NOMO-1 treated with DMSO at 0.1 percent for 48 hours (cell line): ENCODE data around the gene ST3GAL2.
"Not testable (repeated sequence)": the region's sequence is repeated elsewhere in the genome, so short reads cannot be mapped to it uniquely, and the experiment has no call there.

Source experiments
- DNase-seq: peaks from one replicate; lab custom pipeline; 2025; ENCODE audit not compliant: unreplicated experiment; lab: John Stamatoyannopoulos, UW

Gene ST3GAL2

GRCh38 chr16:70391881-70392481, 46.9 kb downstream of the ST3GAL2 start:
- DNase-seq = no peak

- DNase-seq = no peak
Observed at GRCh38 chr16:70391446-70391845, 47.5 kb downstream of the ST3GAL2 start.

GRCh38 chr16:70390774-70391173, 48.1 kb downstream of the ST3GAL2 start:
- DNase-seq = no peak

- no peak for DNase-seq
Observed at GRCh38 chr16:70388006-70388680, 50.8 kb downstream of the ST3GAL2 start.

GRCh38 chr16:70386289-70386986, 52.5 kb downstream of the ST3GAL2 start:
- not testable (repeated sequence) for DNase-seq

- no peak for DNase-seq
Observed at GRCh38 chr16:70383421-70383960, 55.4 kb downstream of the ST3GAL2 start.

GRCh38 chr16:70381604-70382342, 57.1 kb downstream of the ST3GAL2 start:
- DNase-seq = no peak

- peak; percentile 98 for DNase-seq
Observed at GRCh38 chr16:70380919-70381603, 57.8 kb downstream of the ST3GAL2 start.

GRCh38 chr16:70380248-70380918, 58.5 kb downstream of the ST3GAL2 start:
- peak; percentile 32 for DNase-seq

- DNase-seq = no peak
Observed at GRCh38 chr16:70378869-70379493, 59.9 kb downstream of the ST3GAL2 start.

- no peak for DNase-seq
Observed at GRCh38 chr16:70377782-70378181, 61.1 kb downstream of the ST3GAL2 start.

- DNase-seq = no peak
Observed at GRCh38 chr16:70375636-70376611, 63.0 kb downstream of the ST3GAL2 start.

- no peak for DNase-seq
Observed at GRCh38 chr16:70374213-70374612, 64.7 kb downstream of the ST3GAL2 start.

- DNase-seq = no peak
Observed at GRCh38 chr16:70372921-70373728, 65.8 kb downstream of the ST3GAL2 start.

GRCh38 chr16:70370924-70371323, 68.0 kb downstream of the ST3GAL2 start:
- no peak for DNase-seq

- not testable (repeated sequence) for DNase-seq
Observed at GRCh38 chr16:70370145-70370544, 68.8 kb downstream of the ST3GAL2 start.

- no peak for DNase-seq
Observed at GRCh38 chr16:70364399-70364798, 74.5 kb downstream of the ST3GAL2 start.

GRCh38 chr16:70359552-70359951, 79.3 kb downstream of the ST3GAL2 start:
- no peak for DNase-seq
